HG03135 (cell line): Measurements from ENCODE around the gene AOC1.
"Not testable (repeated sequence)": the region's sequence is repeated elsewhere in the genome, so short reads cannot be mapped to it uniquely, and the experiment has no call there.

Experiments used
- ATAC-seq: cut with Tn5 transposase; IDR thresholded peaks from one replicate; pipeline ENCODE4 v1.9.1; 2021; ENCODE audit warnings: mild to moderate bottlenecking, moderate library complexity; ENCODE audit not compliant: unreplicated experiment

AOC1 gene, protein sequence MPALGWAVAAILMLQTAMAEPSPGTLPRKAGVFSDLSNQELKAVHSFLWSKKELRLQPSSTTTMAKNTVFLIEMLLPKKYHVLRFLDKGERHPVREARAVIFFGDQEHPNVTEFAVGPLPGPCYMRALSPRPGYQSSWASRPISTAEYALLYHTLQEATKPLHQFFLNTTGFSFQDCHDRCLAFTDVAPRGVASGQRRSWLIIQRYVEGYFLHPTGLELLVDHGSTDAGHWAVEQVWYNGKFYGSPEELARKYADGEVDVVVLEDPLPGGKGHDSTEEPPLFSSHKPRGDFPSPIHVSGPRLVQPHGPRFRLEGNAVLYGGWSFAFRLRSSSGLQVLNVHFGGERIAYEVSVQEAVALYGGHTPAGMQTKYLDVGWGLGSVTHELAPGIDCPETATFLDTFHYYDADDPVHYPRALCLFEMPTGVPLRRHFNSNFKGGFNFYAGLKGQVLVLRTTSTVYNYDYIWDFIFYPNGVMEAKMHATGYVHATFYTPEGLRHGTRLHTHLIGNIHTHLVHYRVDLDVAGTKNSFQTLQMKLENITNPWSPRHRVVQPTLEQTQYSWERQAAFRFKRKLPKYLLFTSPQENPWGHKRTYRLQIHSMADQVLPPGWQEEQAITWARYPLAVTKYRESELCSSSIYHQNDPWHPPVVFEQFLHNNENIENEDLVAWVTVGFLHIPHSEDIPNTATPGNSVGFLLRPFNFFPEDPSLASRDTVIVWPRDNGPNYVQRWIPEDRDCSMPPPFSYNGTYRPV

DNA sequence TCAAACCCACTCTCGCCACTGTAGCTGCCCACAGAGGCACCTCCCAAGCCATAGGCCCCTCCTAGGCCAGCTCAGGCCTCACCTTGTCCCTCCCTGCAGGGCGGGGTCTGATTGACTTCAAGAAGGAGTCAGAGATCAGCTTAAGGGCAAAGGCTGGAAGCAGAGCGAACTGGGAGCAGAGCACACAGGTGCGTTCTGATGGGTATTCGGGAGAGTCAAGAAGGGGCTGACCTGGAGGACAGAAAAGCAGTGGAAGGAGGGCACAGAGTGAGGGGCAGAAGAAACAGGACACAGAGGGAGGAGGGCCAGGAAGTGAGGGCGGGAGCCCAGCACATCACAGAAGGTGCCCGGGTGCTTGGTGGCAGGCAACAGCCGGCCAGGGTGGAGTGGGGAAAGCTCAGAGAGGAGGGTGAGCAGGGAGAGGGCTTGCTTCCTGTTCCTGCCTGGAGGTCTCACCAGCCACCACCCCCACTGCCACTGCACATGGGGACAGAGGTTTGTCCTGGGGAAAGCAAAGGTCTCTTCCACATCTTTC lies at the start of gene AOC1:
Gene AOC1 (plus strand): TSS at position 147 of the 535 bp plus-strand sequence. CDS start 3,954 bp downstream, outside the sequence.
- ATAC-seq, result no peak

- ATAC-seq, result no peak
Measured at GRCh38 chr7:150803161-150803860, 49.0 kb upstream of the AOC1 start.

DNA sequence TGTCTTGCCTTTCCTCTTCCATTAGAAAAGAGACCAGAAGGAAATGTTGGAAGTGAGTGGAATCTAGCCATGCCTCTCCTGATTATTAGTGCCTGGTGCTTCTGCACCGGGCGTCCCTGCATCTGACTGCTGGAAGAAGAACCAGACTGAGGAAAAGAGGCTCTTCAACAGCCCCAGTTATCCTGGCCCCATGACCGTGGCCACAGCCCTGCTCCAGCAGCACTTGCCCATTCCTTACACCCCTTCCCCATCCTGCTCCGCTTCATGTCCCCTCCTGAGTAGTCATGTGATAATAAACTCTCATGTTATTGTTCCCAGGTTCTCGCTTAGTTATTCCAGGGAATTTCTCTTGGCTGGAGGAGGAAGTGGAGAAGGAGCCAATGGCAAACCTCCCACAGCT lies 47.5 kb upstream of the AOC1 start:
- no peak for ATAC-seq

GRCh38 chr7:150805864-150806263 lies 46.5 kb upstream of the AOC1 start:
- no peak for ATAC-seq

DNA sequence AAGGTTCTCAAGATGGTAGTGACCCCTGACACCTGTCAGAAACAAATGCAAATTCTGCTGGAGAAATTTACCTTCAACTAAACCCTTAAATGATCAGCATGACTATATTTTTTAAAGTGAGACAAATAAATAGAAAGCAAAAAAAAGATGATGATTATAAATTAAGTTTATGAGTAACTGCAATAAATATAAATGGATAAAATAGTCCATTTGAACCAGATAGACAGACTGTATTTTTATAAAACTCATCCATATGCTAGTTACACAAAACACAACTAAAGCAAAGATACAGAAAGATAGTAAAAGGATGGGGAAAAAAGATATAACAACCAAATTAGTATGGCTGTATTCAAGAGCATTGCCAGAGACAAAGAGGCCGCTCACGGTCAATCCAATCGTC lies 45.9 kb upstream of the AOC1 start:
- ATAC-seq, result no peak

DNA sequence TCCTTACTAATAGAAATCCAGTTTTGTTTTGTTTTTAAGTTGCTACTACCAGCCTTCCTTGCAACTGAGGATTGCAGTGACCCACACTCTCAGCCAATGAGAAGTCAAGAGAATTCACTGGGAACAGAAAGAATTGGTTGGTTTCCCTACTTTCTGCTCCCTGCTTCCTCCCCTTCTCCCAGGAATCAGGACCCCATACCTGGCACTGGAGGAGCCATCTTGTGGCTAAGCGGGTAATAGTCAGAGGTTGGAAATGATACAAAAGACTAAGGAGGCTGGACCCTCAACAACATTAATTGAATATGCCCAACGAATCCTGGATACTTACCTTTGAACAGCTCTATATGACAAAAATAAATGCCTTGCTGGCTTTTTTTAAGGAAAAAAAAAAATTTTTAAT lies 45.5 kb upstream of the AOC1 start:
- no peak for ATAC-seq

GRCh38 chr7:150807616-150808438 lies 44.5 kb upstream of the AOC1 start:
- ATAC-seq, result not testable (repeated sequence)

GRCh38 chr7:150814328-150815001 lies 37.9 kb upstream of the AOC1 start:
- ATAC-seq, result no peak

GRCh38 chr7:150818971-150819370 lies 33.3 kb upstream of the AOC1 start:
- ATAC-seq, result no peak

DNA sequence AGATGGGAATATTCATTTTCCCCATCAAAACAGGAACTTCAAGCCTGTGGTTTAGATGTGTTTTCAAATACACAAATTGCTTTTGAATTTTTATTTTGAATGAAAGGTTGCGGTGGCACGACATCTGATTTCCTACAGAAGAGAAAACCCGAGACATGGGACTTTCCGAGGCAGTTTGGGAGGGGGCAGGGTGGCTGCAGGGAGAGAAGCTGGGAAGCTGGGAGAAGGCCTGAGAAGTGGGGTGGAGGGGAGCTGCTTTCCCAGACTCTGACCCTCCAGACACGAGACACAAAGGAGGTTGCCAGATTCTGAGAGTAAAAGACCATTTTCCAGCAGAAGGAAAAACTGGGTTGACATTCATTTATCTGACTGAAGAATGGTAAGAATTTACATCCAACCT lies 32.2 kb upstream of the AOC1 start:
- ATAC-seq, result no peak

GRCh38 chr7:150820578-150821198 lies 31.6 kb upstream of the AOC1 start:
- no peak for ATAC-seq

DNA sequence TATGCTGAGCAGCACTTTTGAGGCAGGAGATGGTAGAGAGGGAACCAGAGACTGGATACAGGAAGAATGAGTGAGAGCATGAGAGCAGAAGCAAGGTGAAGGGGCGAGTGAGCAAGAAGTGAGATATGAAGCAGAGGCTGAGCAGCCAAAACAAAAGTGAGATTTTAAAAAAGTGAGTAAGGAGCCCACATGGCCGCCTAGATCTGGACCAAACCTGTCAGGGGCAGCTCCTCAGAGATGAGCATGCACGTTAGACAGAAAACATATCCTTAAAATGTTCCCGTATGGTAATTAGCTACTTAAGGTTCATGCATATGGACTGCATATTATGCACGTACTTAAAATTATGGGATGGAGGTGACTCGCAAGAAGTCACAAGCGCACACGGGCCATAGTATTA lies 29.3 kb upstream of the AOC1 start:
- no peak for ATAC-seq

DNA sequence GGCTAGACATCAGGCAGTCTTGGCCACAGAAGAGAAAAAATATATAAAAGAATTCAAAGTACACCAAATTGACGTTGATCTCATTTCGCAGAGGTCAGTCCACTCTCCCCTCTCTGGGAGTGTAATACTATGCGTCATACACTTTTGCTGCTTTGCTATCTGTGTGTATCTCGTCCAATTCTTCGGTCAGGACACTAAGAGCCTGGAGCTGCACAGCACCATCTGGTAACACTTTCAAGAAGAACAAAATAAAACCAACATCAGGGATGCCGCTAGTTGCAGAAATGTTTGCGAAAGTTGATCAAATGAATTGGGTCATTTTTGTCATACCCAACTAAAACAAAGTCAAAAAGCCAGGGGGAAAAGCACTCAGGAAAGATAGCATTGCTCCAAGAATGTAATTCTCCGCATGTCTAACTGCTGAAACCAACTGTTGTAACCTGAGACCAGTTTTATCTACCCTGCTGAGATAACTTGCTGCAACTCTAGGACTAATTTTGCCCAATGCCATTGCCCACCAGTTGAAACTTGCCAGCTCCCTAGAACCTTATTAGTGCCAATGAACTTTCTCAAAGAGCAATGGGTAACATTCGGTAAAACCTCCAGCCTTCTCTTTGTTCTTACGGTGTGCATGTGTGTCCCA lies 28.7 kb upstream of the AOC1 start:
- ATAC-seq, result no peak

DNA sequence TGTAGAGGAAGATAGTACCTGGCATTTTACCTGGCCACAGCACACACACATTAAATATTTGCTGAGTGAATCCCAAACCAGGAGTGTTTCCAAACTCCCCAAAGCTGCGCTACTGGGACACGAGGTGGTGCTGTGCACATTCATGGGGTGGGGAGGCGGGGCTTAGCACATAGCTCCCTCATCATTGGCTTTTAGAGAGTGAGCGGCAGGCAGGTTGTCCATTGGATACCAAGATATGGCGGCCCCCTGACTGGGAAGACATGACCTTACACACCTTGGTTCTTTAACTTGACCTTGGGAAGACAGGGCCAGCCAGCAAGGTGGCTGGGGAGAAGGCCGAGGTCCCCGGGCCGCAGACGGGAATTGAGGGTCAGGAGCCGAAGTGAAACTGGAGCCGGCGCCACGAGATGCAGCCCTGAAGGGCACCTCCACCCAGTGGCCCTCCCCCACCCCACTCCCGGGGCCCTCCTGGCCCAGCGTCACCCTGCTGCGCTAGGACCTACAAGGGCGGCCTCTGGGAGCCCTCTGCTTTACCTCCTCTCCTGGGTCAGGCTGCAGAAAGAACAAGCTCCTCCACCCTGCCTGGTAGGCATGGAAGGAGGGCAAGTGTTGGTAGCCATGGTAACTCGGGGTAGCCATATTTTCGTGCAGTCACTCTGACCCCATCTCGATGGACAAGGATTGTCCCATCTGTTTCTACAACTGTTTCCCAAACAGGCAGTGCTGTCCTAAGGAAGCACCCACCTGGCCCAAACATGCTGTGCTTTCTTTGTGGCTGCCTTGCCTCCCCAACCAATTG lies 27.7 kb upstream of the AOC1 start:
- no peak for ATAC-seq

DNA sequence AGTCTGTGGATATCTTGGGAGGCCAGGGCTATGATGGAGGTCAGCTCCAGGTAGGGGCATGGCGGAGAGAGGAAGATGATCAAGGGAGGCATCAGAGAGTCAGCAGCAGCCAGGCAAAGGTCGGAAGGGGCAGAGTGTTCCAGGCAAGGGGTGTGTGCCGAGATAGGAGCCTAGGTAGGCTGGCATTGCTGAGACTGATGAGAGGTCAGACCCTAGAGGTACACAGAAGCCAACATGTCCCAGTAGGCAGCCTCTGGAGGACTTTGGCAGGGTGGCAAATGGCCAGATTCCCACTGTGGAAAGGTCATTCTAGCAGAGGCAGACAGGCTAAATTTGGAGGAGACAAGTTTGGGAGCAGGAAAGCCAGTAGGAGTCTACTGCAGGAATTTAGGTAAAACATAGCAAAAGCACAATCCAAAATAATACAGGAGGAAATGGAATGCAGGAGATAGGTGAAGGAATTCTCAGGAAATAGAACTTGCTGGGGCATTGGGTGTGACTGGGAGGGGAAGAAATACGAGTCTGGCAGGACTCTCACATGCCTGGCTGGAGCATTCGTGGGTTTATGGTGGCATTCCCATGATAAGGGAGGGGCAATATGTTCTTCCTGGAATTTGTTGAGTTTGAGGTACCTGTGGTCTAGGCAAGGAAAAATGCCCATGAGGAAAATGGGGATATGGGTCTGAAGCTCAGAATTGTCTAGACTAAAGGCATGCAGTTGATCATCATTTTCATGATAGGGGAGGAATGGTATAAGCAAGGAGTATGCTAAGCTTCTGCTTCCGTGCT lies 26.1 kb upstream of the AOC1 start:
- ATAC-seq, result no peak

GRCh38 chr7:150828384-150828783 lies 23.9 kb upstream of the AOC1 start:
- no peak for ATAC-seq

- ATAC-seq, result no peak
Measured at GRCh38 chr7:150829426-150829825, 22.9 kb upstream of the AOC1 start.
